GF-D8 (cell line): ENCODE results near the gene SLC38A9.

ENCODE experiments used
- DNase-seq: peaks from one replicate; lab custom pipeline; 2025; lab: John Stamatoyannopoulos, UW

The SLC38A9 gene

DNA sequence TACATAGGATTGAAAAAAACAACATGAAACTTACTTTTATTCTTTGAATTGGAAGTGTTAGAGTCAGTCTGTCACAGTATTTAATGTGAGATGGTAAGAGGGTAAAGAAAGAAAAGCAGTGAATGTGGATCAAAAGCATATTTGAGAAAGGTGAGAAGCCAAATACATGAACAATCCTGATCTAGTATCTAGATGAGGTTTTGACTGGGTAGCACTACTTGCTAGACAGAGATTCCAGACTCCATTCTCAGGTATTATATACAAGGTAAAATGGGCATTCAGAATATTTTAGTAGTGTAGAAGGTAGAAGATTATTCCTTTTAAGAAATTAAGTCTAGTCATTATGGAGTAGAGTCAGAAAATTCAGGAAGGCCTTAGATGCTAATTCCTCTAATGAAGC lies 62.2 kb downstream of the SLC38A9 start:
- DNase-seq = no peak

GRCh38 chr5:55645304-55645703 lies 66.8 kb downstream of the SLC38A9 start:
- no peak for DNase-seq

GRCh38 chr5:55638455-55638854 lies 73.7 kb downstream of the SLC38A9 start:
- no peak for DNase-seq

DNA sequence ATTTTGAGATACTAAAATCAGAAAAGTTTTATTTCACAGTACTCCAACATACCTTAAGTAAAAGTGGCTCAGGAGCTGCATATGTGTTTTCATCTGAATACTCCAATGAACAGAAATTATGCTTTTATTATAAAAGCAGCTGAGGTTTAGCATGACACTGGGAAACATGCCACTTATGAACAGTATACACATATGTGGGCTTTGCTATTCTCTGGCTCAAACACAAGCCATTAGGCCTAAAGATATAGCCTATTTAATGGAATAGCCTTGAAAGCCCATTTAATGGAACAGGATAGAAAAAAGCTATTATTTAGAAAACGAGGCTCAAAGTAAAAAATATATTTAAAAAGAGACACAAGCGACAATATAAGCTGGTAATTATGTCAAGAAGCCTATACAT lies 74.1 kb downstream of the SLC38A9 start:
- DNase-seq = no peak

DNA sequence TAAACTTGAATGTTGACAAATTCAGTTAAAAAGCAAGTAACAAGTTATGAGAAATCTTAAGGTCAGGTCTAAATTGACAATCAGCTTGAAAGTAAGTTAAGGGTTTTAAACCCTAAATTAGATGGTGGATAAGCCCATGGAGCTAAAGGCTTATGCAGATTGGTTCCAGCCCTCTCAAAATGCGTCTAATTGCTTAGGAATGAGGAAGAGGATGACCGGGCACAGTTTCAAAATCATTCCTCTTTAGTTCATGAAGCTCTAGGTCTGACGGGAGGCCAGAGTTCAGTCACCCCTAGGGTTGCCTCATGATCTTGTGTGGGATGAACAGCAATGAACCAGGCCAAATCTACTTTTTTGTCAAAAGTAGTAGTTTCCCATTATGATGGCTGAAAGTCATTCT lies 75.4 kb downstream of the SLC38A9 start:
- DNase-seq = no peak

- no peak for DNase-seq
These were observed 75.9 kb downstream of the SLC38A9 start for GRCh38 chr5:55636177-55636576.

DNA sequence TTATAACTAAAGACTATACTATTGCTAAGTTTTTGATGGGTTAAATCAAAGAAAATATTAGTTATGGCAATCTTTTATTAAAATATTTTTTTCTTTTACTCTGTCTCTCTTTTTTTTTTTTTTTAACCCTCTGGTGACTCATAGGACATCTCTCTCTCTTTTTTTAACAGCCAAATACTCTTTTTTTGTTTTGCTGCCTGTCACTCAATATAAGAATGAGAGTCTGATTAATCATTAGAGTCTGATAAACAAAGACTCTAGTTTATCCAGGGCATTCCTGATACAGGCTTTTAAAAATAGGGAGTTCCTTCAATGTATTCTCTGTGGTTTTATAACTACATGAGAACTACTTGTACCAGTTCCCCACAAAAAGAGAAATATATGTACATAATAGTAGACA lies 77.3 kb downstream of the SLC38A9 start:
- DNase-seq = no peak

DNA sequence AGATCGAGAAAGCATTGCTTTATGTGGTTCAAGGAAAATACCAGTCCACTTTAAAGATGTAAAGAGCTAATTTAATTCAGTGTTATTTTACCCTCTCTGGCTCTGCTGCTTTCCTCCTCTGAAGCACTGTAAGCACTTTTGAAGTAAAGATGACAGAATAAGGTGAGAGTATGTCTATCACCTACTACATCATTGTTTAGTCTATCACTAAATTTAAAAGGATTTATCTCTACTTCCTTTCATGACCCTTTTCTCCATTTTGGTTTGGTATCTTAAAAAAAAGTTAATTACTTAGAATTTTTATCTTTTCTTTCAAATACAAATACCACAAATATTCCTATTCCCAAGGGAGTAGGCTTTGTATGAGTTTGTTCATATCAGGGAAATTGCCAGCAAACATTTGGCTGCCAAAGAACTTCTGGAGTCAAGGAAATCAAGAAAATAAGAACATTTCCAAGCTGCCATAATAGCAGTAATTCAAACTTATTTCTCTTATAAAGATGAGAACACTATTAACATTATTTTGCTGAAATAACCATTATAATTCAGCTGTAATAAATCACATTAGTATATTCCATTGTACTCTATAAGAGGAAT lies 77.8 kb downstream of the SLC38A9 start:
- no peak for DNase-seq

DNA sequence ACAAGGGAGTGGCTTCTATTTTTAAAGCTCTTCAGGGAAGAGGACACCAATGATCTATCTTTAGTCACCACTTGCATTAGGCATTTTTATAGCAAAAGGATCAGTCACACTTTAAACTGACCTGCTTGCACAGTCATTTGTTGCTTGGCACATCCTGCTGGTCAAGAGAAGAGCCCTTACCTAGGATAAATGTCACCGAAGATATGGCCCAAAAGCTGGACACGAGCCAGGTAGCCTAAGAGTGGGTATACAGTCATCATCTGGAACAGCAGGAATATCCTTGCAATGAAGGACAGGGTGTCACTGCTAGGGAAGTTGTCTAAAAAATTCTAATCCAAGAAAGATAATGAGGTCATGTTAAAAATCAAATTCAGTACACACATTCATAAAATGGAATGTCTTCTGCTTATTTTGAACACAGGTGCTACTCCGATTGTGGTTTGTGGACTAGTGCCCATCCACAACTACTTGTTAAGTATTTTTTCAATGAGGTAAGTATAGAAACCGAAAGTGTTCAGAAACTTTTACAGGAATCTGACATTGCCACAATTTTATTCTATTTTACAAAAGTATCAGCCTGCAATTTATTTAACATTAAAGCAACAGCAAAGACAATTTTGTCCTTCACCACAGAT lies 78.4 kb downstream of the SLC38A9 start:
- no peak for DNase-seq

DNA sequence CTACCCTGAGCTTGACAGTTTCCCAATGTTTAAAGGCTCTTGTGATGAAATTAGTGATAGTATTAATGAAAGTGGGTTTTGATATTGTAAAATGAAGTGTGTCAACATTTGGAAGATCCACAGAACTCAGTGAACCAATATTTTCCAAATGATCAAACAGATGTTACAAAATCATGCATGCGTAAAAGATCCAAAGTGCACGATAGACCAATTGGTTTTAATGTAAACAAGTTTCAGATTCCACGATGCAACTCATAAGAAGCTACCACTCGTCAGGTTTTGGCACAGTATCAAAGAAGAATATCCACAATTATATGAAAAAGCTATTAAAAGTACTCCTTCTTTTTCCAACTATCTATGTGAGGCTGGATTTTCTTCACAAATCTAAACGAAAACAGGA lies 82.3 kb downstream of the SLC38A9 start:
- no peak for DNase-seq

DNA sequence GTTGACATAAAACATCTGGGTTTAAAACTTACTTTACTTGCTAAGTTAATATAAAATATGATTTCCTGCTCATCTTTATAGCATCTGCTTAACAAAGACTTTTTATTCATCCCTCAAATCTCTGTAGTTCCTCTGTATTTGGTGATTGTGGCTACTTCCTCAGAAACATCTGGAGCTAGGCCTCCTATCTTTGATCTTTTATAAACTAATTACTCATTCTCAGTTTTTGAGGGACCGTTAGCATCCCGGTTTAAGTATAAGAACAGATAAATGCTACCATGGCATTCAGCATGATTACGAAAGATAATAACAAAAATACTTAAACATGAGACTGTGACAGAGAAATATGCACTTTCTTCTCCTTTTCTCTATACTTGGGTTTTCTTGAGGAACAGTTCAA lies 85.3 kb downstream of the SLC38A9 start:
- DNase-seq = no peak

GRCh38 chr5:55625913-55626312 lies 86.2 kb downstream of the SLC38A9 start:
- DNase-seq = no peak

- DNase-seq = no peak
These were observed 86.6 kb downstream of the SLC38A9 start for GRCh38 chr5:55625589-55625909.

GRCh38 chr5:55624841-55625588 lies 87.1 kb downstream of the SLC38A9 start:
- DNase-seq = no peak

DNA sequence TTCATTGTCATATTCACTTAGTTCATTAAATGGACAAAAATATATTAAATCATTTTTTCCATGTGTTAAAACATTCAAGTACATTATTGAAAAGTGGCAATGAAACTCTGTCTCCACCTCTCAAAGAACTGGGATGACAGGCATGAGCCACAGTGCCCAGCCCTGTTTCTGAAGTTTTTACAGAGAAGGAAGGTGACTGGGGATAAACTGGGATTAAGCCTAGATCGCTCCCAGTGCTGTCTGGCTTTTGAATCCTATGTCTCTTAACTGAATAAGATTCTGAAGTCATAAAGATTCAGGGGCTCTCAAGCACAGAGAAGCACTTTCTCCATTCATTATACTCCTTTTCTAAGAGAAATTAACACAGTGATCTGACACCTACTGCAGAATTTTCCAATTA lies 88.3 kb downstream of the SLC38A9 start:
- DNase-seq = no peak

DNA sequence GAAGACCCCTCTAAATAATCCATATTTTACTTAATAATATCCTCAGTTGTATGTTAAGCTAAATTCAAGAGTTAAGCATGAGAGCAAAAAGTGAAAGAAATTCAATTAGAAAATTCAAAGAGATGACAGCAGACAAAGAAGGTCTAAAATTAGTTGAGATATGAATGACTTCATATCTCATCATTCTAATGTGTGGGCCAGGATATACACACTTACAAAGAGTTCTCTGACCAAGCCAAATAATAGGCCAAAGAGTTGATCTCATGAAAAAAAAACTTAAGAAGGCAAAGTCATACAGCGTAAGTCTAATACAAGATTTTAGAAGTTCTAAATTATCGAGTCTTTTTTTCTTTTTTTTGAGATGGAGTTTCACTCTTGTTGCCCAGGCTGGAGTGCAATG lies 89.7 kb downstream of the SLC38A9 start:
- DNase-seq = no peak

DNA sequence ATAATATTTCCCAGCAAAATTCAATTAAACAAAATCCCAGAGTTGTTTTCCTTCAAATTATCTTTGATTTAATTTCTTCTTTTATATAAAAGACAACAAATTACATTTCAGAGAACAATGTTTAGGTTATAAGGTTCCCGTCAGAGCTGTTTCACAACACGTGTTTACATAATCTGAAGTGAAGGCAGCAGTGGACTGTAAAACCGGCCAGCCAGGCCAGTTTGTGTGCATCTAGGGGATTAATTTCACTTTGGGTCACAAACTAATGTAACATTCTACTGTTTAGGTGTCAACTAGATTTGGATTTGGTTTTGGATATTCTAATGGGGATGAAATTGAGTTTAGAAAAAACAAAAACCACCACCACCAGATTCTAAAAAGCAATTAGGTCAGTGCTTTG lies 90.9 kb downstream of the SLC38A9 start:
- DNase-seq = no peak

- no peak for DNase-seq
These were observed 91.4 kb downstream of the SLC38A9 start for GRCh38 chr5:55620766-55621160.

DNA sequence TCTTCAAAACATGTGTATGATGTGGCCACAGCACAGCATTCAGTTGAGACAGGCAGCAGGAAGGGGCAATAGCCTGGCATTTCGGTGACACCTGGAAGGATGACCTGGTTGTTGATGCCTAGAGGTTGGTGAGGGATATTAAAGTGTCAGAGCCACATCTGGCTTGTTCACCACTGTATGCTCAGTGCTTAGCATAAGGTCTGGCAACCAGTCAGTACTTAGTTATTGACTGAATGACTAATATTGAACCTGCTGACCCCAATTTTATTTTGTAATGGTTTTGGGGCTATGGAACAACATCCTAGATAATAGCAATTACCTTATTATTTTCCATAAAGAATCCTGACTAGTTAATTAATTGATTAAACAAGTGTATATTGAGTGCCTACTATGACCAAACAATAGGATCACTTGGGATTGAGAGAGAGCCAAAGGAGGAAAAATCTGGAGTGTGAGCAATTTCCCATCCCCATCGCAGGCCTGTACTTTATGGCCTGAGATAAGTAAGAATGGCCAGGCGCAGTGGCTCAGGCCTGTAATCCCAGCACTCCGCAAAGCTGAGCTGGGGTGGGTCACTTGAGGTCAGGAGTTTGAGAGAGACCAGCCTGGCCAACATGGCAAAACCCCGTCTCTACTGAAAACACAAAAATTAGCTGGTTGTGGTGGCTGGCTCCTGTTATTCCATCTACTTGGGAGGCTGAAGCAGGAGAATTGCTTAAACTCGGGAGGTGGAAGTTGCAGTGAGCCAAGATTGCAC lies 91.9 kb downstream of the SLC38A9 start:
- no peak for DNase-seq

DNA sequence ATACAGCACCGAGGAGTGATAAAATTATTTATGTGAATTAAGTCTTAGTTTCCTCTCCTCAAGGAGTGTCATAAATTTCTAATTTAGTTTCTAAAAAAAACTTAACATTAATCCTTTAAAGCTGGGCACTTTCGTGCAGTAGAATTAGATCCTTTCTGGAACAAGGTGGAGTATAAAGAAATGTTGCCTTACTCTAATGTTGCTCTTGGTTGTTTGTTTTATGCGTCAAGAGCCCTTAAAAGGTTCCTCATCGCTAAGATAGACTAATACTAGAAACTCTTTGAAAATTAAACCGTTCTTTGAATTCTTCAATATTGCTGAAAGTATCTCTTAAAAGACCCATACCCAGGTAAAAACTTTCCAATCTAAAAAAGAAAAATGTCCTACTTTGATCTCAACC lies 93.8 kb downstream of the SLC38A9 start:
- no peak for DNase-seq

- DNase-seq = no peak
These were observed 98.8 kb downstream of the SLC38A9 start for GRCh38 chr5:55613112-55613868.

GRCh38 chr5:55610542-55610941 lies 101.6 kb downstream of the SLC38A9 start:
- DNase-seq = no peak
